SIG-M5 treated with dmso at 0.1 percent for 504 hours (cell line): ENCODE measurements around the gene DNAJA2.
"Not testable (repeated sequence)": the region's sequence is repeated elsewhere in the genome, so short reads cannot be mapped to it uniquely, and the experiment has no call there.

Experiments used
- DNase-seq: peaks from one replicate; lab custom pipeline; 2025; ENCODE audit not compliant: unreplicated experiment; lab: John Stamatoyannopoulos, UW

DNAJA2 gene

DNA sequence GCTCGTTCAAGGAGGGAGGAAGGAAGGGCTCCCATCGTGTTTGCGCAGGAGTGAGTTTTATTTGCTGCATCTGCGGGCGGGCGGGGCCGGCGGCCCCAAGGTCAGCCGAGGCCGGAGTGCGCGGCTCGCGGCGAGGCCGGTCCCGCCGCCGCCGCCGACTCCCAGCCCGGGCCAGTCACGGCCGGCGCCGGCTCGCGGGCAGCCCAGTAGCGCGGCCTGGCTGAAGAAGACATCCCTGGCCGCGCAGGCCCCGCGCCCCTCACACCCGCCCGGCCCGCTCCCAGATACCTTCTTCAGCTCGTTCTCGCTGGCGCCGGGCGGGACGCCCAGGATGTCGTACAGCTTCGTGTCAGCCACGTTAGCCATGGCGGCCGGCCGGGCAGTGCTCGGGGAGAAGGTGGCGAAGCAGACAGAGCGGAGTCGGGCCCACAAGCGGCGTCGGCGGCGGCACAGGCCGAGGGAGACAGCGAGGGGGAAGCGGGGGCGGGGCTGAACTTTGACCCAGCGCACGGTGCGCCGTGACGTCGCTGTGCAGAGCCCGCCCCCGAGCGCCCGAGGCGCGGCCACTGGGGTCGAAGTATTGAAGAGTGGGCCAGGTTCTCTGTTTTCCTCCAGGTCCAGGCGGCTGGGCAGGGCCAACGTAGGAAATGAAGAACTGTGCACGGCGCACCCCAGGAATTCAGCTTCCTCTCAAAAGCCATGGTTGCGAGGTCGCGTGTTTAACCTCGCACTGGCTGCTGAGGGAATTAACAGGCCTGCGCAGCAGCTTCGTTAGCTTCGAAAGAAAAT, at the start of gene DNAJA2:
Gene DNAJA2, minus strand, starts transcription at position 468 of the 789 bp plus-strand sequence. Its CDS starts 102 bp downstream, at position 366.
- DNase-seq, result peak; percentile 81

- peak; percentile 1 for DNase-seq
These were observed 46.1 kb upstream of the DNAJA2 start for GRCh38 chr16:47019568-47019967.

- peak; percentile 80 for DNase-seq
These were observed 44.9 kb upstream of the DNAJA2 start for GRCh38 chr16:47018223-47018891.

- no peak for DNase-seq
These were observed 44.2 kb upstream of the DNAJA2 start for GRCh38 chr16:47017636-47018035.

DNA sequence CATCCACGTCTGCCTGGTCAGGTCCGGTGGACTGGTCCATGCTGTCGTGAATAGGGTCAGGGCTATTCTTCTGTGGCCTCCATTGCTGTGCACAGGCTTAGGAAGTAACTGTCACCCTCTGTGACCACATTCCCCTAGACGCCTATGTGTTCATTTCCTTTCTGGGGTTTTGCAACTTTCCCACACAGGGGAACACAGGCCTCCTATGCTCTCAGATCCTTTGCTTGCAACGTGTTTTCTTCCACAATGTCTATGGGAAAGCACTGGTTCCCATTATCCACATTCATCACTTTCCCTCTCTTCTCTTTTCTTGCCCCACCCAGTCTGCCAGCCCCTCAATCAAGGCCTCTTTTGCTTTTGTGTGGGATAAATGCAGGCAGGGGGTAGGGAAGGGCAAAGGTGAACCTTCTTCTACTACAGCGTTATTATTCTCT, 43.2 kb upstream of the DNAJA2 start:
- DNase-seq, result peak; percentile 90

DNA sequence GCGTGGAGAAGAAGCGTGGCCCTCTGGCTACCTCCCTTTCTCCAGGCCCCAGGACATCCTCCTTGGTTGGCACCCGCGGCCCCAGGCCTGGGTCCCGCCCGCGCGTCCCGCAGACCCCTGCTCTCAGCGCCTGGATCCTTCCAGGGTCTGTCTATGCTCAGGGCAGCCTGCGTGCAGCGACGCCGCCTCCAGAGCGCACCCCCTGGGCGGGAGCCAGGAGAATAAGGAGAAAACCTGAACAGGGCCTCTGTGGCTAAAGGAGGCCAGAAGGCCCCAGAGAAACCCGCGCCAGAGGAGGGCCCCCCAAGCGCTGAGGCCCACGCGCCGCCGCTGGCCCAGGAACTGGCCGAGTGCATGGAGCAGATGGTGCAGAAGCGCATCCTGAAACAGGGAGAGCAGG, 40.4 kb upstream of the DNAJA2 start:
- no peak for DNase-seq

- DNase-seq, result no peak
These were observed 39.7 kb upstream of the DNAJA2 start for GRCh38 chr16:47013172-47013571.

- DNase-seq, result not testable (repeated sequence)
These were observed 37.3 kb upstream of the DNAJA2 start for GRCh38 chr16:47010812-47011211.

DNA sequence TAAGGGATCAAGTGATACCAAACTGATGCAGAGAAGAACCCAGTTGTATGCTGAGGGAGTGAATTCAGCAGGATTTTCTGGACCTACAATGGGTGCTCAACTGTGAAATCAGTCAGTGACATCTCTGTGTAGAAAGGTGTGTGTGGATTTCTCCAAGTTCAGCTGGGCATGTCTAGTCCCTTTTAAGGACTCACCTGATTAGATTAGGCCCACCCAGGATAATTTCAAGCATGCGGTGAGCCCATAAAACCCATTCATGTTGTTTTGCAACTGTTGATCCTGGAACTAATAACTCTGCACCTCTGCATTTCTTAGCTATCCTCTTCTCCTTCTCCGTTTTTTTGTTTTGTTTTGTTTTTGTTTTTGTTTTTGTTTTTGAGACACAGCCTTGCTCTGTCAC, 35.1 kb upstream of the DNAJA2 start:
- DNase-seq, result no peak

GRCh38 chr16:47008174-47008573, 34.7 kb upstream of the DNAJA2 start:
- DNase-seq, result no peak

DNA sequence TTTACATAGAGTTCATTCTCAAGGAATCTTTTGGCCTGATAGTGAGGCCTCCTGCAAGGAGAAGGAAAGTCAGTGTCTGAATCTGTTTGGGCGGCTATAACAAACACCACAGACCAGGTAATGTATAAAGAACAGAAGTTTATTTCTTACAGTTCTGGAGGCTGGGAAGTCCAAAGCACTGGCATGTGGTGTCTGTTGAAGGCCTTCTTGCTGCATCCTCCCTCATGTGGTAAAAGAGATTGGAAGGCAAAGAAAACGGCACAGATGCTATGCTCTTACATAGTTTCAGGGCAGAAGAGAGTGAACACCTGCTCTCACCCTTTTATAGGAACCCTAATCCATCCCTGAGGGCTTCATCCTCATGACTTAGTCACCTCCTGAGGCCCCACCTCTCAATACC, 31.2 kb upstream of the DNAJA2 start:
- no peak for DNase-seq

- DNase-seq, result not testable (repeated sequence)
These were observed 26.6 kb upstream of the DNAJA2 start for GRCh38 chr16:47000066-47000465.

DNA sequence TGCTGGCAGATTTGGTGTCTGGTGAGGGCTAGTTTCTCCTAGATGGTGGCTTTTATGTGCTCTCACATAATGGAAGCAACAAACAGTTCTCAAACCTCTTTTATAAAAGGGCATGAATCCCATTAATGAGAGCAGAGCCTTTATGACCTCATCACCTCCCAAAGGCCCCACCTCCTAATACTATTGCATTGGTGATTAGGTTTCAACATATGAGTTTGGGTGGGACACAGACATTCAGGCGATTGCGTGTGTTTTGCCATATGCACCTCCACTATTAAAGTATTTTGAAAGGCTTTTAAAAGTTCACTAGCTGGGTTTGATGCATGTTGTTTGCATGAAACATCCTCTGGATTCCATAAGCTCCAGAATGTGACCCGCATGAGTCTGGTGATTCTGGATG, 24.4 kb upstream of the DNAJA2 start:
- no peak for DNase-seq

DNA sequence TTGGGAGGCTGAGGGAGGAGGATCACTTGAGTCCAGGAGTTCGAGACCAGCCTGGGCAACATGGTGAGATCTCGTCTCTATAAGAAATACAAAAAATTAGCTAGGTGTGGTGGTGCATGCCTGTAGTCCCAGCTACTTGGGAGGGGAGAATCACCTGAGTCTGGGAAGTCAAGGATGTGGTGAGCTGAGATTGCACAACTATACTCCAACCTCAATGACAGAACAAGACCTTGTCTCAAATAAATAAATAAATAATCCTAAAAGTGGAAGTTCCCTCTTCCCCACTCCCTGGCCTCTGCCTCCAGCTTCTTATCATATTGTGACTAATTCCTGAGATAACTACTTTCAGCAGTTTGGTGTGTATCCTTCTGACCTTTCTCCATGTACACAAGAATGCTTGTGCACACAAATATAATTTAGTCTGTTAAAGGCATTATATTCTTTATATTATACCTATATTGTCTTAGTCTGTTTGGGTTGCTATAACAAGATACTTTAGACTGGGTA, 23.5 kb upstream of the DNAJA2 start:
- DNase-seq, result no peak

DNA sequence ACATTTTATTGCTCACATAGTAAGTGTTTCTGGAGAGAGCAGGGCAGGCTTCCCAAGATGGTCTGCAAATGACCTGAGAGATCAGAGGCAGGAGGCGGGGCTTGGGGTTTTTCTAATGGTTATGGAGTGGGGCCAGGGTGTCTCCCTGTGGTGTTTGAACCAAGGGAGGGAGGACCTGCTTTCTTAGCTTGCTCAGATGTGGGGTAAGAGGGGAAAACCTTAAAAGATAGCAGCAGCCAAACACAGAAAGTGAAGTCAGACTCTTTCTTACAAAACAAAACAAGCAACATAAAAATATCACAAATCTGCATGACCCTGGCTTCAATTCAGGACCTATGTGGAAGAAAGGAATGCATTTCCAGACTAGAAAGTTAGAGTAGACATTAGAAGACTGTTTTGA, 22.9 kb upstream of the DNAJA2 start:
- DNase-seq, result no peak

DNA sequence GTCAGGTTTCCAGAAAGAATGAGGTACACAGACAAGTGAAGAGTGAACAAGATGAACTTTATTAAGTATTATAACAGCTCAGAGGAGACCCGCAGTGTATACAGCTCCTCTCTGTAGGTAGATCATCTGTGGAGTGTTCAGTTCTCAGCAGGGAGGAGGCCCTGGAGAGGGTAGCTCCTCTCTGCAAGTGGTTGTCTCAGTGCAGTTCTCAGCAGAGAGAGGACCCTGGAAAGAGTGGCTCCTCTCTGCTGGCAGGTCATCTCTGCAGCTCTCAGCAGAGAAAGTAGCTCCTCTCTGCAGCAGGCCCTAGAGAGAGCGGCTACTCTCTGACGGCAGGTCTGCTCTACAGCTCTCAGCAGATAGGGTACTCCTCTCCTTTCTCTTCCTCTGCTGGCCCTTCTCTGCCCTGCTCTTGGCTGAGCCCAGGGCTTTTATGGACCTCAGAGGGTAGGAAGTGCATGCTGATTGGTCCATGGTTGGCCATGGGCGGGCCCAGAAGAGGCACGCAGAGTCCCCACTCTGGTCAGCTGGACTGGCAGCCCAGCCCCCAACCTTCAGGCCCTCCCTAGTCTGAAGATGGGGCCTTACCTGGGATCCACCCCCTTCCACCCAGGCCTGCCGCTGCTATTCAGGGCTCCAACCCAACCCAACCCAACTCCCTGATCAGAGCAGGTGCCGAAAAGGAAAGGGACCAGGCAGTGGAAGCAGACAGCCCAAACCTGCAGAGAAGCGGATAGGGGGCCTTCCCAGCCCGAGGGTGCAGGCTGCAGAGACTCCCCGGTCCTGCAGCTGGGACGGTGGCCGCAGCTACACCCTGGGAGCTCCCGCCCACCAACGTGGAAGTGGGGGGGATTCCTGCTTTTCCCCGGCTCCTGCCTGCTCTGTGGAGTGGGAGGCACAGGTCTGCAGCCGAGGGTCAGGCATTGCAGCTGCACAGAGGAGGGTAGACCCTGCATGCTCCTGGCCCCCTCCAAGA, 18.5 kb upstream of the DNAJA2 start:
- no peak for DNase-seq

GRCh38 chr16:46986896-46987295, 13.4 kb upstream of the DNAJA2 start:
- DNase-seq, result no peak

DNA sequence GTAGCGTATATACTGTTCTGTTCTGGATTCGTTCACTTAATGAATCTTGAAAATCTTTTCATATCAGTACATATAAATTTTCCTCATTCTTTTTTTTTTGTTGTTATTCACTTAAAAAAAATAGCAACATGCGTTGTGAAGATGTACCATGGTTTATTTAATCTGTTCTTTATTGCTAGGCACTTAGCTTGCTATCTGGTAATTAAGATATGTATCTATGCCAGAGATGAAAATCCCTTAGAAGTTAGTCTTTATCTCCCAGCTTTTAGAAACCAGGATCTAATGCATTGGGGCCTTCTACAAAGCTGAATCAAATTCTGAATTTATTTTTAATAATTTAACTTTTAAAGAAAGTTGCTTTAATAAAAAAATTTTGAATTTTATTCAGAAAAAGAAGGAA, 13.0 kb upstream of the DNAJA2 start:
- DNase-seq, result no peak

DNA sequence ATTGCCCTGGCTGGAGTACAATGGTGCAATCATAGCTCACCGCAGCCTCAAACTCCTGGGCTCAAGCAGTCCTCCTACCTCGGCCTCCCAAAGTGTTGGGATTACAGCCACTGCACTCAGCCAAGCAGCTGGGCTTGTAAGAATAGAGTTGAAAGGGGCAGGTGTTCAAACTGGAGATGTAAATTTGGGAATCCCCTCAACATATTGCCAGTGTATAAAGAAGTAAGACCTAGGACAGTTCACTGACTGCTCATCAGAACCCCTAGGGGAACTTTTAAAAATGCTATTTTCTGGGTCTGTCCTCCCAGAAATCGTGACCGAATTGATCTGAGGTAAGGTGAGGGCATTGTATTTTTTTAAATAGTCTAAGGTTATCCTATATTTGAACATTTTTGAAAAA, 8.9 kb upstream of the DNAJA2 start:
- DNase-seq, result no peak

DNA sequence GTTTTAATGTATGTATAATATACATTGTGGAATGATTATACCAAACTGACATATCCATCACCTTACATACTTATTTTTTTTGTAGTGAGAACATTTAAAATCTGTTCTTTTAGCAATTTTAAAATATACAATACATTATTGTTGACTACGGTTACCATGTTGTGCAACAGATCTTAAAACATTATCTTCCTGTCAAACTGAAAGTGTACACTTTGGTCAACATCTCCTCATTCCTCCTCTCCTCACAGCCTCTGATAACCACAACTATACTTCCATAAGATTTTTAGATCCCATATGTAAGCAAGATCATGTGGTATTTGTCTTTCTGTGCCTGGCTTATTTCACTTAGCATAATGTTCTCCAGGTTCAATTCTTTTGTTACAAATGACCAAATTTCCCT, 7.5 kb upstream of the DNAJA2 start:
- no peak for DNase-seq

GRCh38 chr16:46976550-46976949, 3.1 kb upstream of the DNAJA2 start:
- no peak for DNase-seq
